IMR-90 (cell line): ENCODE results near the gene CPB1. TPM values are rescaled to one million over a fixed set of nuclear protein-coding genes. Genes with fewer than 3 reads are reported as not detected.

Source experiments
- ATAC-seq: fragments of 200-7000 bp; cut with Tn5 transposase; 2 replicates; pipeline ENCODE4 v1.9.1; 2020; ENCODE audit warnings: low read depth, mild to moderate bottlenecking, moderate library complexity
- BruUV-seq: library from RNA; stranded (reverse); fragments of 400-500 nt; replicated peaks from 2 replicates; lab custom pipeline; 2021; lab: Mats Ljungman, UMichigan
- CTCF ChIA-PET: fragments of 300-600 bp; formaldehyde crosslinking; extraction: SDS; loops from one replicate; lab custom pipeline; 2021; ENCODE audit warnings: antibody characterized with exemption; lab: Yijun Ruan, JAX
- POLR2A ChIA-PET: fragments of 300-600 bp; sonication (Branson Sonifier 250); formaldehyde crosslinking; loops from one replicate; lab custom pipeline; 2022; ENCODE audit warnings: antibody characterized with exemption; ENCODE audit not compliant: unreplicated experiment; lab: Charles Lee
- DNase-seq: peaks from one replicate; pipeline ENCODE4 v3.0.0; 2013
- H2AFZ ChIP-seq: replicated peaks from 2 replicates; pipeline ENCODE3; 2013; ENCODE audit warnings: low read length, mild to moderate bottlenecking; ENCODE audit not compliant: poor library complexity
- H2AK5ac ChIP-seq: 2 replicates; pipeline ENCODE4 v1.6.1; 2013; ENCODE audit warnings: low read depth, low read length, inconsistent platforms
- H2AK9ac ChIP-seq: replicated peaks from 2 replicates; pipeline ENCODE3; 2013; ENCODE audit warnings: mild to moderate bottlenecking, low read depth, low read length, moderate library complexity; ENCODE audit not compliant: poor library complexity
- H2BK120ac ChIP-seq: 2 replicates; pipeline ENCODE4 v1.6.1; 2013; ENCODE audit warnings: low read depth, low read length, inconsistent platforms
- H2BK15ac ChIP-seq: 3 replicates; pipeline ENCODE4 v1.6.1; 2013; ENCODE audit warnings: low read depth, low read length, inconsistent platforms
- H2BK20ac ChIP-seq: 2 replicates; pipeline ENCODE4 v1.6.1; 2013; ENCODE audit warnings: low read depth, mild to moderate bottlenecking, inconsistent platforms, low read length, moderate library complexity
- H2BK5ac ChIP-seq: 2 replicates; pipeline ENCODE4 v1.6.1; 2013; ENCODE audit warnings: mild to moderate bottlenecking, low read depth, low read length, inconsistent platforms; ENCODE audit not compliant: poor library complexity, severe bottlenecking
- H3K14ac ChIP-seq: replicated peaks from 2 replicates; pipeline ENCODE4 v1.6.1; 2013; ENCODE audit warnings: low read depth, low read length, inconsistent platforms
- H3K18ac ChIP-seq: 2 replicates; pipeline ENCODE4 v1.6.1; 2013; ENCODE audit warnings: low read depth, low read length, control low read depth
- H3K23ac ChIP-seq: 2 replicates; pipeline ENCODE4 v1.6.1; 2013; ENCODE audit warnings: low read depth, low read length, inconsistent platforms
- H3K27ac ChIP-seq: 2 replicates; pipeline ENCODE4 v1.5.1; 2013; ENCODE audit warnings: mild to moderate bottlenecking, control low read depth, low read length; ENCODE audit not compliant: insufficient read depth
- H3K27me3 ChIP-seq: 2 replicates; pipeline ENCODE4 v1.6.1; 2013; ENCODE audit warnings: low read length; ENCODE audit not compliant: control insufficient read depth, insufficient read depth
- H3K36me3 ChIP-seq: 2 replicates; pipeline ENCODE4 v1.6.1; 2013; ENCODE audit warnings: low read length, mixed read lengths; ENCODE audit not compliant: control insufficient read depth, insufficient read depth
- H3K4ac ChIP-seq: 2 replicates; pipeline ENCODE4 v1.6.1; 2013; ENCODE audit warnings: low read depth, low read length, inconsistent platforms
- H3K4me1 ChIP-seq: 2 replicates; pipeline ENCODE4 v1.6.1; 2013; ENCODE audit warnings: low read length, mixed read lengths; ENCODE audit not compliant: control insufficient read depth, insufficient read depth
- H3K4me2 ChIP-seq: 2 replicates; pipeline ENCODE4 v1.6.1; 2013; ENCODE audit warnings: low read depth, mild to moderate bottlenecking, control low read depth, low read length, moderate library complexity
- H3K4me3 ChIP-seq: 2 replicates; pipeline ENCODE4 v1.5.1; 2013; ENCODE audit warnings: low read depth, mild to moderate bottlenecking, control low read depth, low read length, moderate library complexity; ENCODE audit not compliant: insufficient read depth
- H3K56ac ChIP-seq: 2 replicates; pipeline ENCODE4 v1.6.1; 2013; ENCODE audit warnings: low read length, inconsistent platforms; ENCODE audit not compliant: insufficient read depth; ENCODE audit errors: extremely low read depth
- H3K79me1 ChIP-seq, 2 experiments: 2 replicates each; pipeline ENCODE4 v1.6.1; 2013; ENCODE audit warnings: low read length in 2 of 2, inconsistent platforms in 1 of 2, low read depth in 1 of 2
- H3K9ac ChIP-seq: 2 replicates; pipeline ENCODE4 v1.6.1; 2013; ENCODE audit warnings: low read depth, low read length, control low read depth
- H3K9me1 ChIP-seq: 2 replicates; pipeline ENCODE4 v1.6.1; 2013; ENCODE audit warnings: low read length, inconsistent platforms; ENCODE audit not compliant: insufficient read depth
- H3K9me3 ChIP-seq: 2 replicates; pipeline ENCODE4 v1.6.1; 2013; ENCODE audit warnings: low read length; ENCODE audit not compliant: control insufficient read depth, insufficient read depth
- H4K20me1 ChIP-seq: 2 replicates; pipeline ENCODE4 v1.6.1; 2013; ENCODE audit warnings: low read length, inconsistent platforms; ENCODE audit not compliant: insufficient read depth
- H4K5ac ChIP-seq: 2 replicates; pipeline ENCODE4 v1.6.1; 2013; ENCODE audit warnings: mild to moderate bottlenecking, low read depth, low read length, control low read depth
- H4K8ac ChIP-seq, 2 experiments: 2 replicates each; pipeline ENCODE4 v1.6.1; 2013; ENCODE audit warnings: low read depth in 2 of 2, low read length in 2 of 2, control low read depth in 1 of 2, inconsistent platforms in 1 of 2
- H4K91ac ChIP-seq: 2 replicates; pipeline ENCODE4 v1.6.1; 2013; ENCODE audit warnings: low read depth, low read length, inconsistent platforms; ENCODE audit not compliant: insufficient read depth
- CHD1 ChIP-seq: IDR thresholded peaks from 2 replicates; pipeline ENCODE4 v1.6.1; 2012; ENCODE audit warnings: low read depth, low read length, improper control_type of control experiment
- FOS ChIP-seq: fragments of 150-350 bp; IDR thresholded peaks from 2 replicates; pipeline ENCODE4 v1.6.1; 2016; ENCODE audit warnings: low read depth, low read length
- RAD21 ChIP-seq: IDR thresholded peaks from 2 replicates; pipeline ENCODE4 v1.6.1; 2012; ENCODE audit warnings: low read length, improper control_type of control experiment
- WGBS, 2 experiments: methylation state at CpG; one replicate each; pipeline versions ENCODE4 v1.1.5 to v1.1.7; 2013; ENCODE audit warnings: missing lambda C conversion rate in 2 of 2; ENCODE audit not compliant: insufficient read length in 1 of 2; ENCODE audit errors: extremely low coverage in 2 of 2; 5-methylcytosine and 5-hydroxymethylcytosine counted together
- dilution Hi-C: fragments of 300-500 bp; cut with HindIII; formaldehyde crosslinking; loops from one replicate; pipeline ENCODE4 v1.14.3; 2018; ENCODE audit warnings: low sequenced_read_pairs; ENCODE audit not compliant: unreplicated experiment
- in situ Hi-C: fragments of 300-500 bp; cut with MboI; formaldehyde crosslinking; loops from 3 replicates; pipeline ENCODE4 v1.14.3; 2019; ENCODE audit warnings: low sequenced_read_pairs, inconsistent platforms, mixed read lengths
- intact Hi-C: fragments of 100-400 bp; cut with micrococcal nuclease; formaldehyde crosslinking; loops from 2 replicates; pipeline ENCODE4 v1.10.0; 2022
- polyA plus RNA-seq, 3 experiments: library from polyadenylated mRNA; depleted of rRNA; stranded (reverse); fragments of >200 nt; gene quantifications; 2 replicates each; pipeline ENCODE4 v1.2.3, GENCODE V29; 2012; ENCODE audit warnings: low replicate concordance in 1 of 3
- total RNA-seq: library from RNA; depleted of rRNA; stranded (reverse); fragments of >200 nt; gene quantifications from 2 replicates; pipeline ENCODE4 v1.2.3, GENCODE V29; 2012
- TF ChIP-seq, protein P1 (sequence below): fragments of 150-350 bp; IDR thresholded peaks from 2 replicates; pipeline ENCODE4 v1.6.1; 2016; ENCODE audit warnings: low read depth, mild to moderate bottlenecking, low read length, moderate library complexity, borderline replicate concordance

CPB1 gene
- total and polyA plus RNA-seq, 2 of the 4 experiments (the other 2 are of a cell fraction), result not detected

DNA sequence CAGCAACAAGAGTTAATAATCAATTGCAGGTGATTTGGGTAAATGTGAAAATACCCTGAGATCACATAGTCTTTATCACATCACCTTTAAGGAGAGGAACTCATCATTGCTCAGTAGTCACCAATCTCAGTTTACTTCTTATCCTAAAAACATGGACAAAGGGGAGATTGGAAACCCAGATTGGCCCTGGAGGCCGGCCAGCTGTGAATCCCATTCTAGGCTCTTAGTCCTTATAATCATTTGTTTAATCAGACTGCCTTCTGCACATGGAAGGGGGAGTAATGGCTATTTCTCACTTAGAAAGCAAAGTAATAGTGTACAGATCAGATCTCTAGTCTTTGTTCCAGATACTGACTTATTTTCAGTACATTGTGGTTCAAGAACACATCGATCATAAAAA, 37.2 kb upstream of the CPB1 start:
- no CpG with 5 or more reads among the region's 2 CpGs for WGBS, 2 experiments
- intact Hi-C loops (no loop called here), dilution Hi-C loops (no loop called here), in situ Hi-C loops (no loop called here)
- BruUV-seq, result no TSS peak
- ATAC-seq (no peak), DNase-seq (no peak)
- Histone ChIP-seq H4K5ac (no peak overlapping the region), H3K18ac (no peak overlapping the region), H3K9ac (no peak overlapping the region), H2BK5ac (no peak overlapping the region), H4K8ac (no peak overlapping the region), H3K4me3 (no peak overlapping the region), H3K14ac (no peak overlapping the region), H3K27ac (no peak overlapping the region), H3K56ac (no peak overlapping the region), H4K20me1 (no peaks in the 10 kb centered on the region), H3K36me3 (no peaks in the 10 kb centered on the region), H3K27me3 (peaks cover 3% of the 10 kb centered on the region; the same call in 1 of the 2 replicates), H3K4me2 (no peak overlapping the region), H4K91ac (no peak overlapping the region), H3K23ac (no peak overlapping the region), H2BK120ac (no peak overlapping the region), H2AFZ (no peak overlapping the region), H3K9me3 (no peaks in the 10 kb centered on the region), H2AK5ac (no peak overlapping the region), H2BK15ac (no peak overlapping the region), H3K9me1 (no peaks in the 10 kb centered on the region), H3K79me1 (no peaks in the 10 kb centered on the region), H2AK9ac (no peak overlapping the region), H3K4ac (no peak overlapping the region), H3K4me1 (no peaks in the 10 kb centered on the region), H2BK20ac (no peak overlapping the region)
- ChIA-PET CTCF (no interaction called here), POLR2A (no interaction called here)
- TF ChIP-seq, protein P1, sequence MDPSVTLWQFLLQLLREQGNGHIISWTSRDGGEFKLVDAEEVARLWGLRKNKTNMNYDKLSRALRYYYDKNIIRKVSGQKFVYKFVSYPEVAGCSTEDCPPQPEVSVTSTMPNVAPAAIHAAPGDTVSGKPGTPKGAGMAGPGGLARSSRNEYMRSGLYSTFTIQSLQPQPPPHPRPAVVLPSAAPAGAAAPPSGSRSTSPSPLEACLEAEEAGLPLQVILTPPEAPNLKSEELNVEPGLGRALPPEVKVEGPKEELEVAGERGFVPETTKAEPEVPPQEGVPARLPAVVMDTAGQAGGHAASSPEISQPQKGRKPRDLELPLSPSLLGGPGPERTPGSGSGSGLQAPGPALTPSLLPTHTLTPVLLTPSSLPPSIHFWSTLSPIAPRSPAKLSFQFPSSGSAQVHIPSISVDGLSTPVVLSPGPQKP, result no peak
- TF ChIP-seq FOS, result no peak
- no peak for TF ChIP-seq RAD21
- TF ChIP-seq CHD1, result no peak
